Kidney (tissue), 14 donors: Measurements from ENCODE around the gene RAB20. TPM values are rescaled to one million over a fixed set of nuclear protein-coding genes. Genes with fewer than 3 reads are reported as not detected.

Source experiments
- DNase-seq, 5 donors: peaks; one replicate each; pipeline ENCODE4 v3.0.0-alpha.2; 2013 to 2020
- FAIRE-seq: peaks from 2 replicates; lab custom pipeline; 2012; peaks lifted over from hg19 to GRCh38; lab: Jason Lieb, UNC
- H3K27ac ChIP-seq, 2 donors: one replicate each; pipeline ENCODE4 v1.7.0; 2013; ENCODE audit warnings: low read depth in 2 of 2, low read length in 2 of 2, inconsistent platforms in 1 of 2
- H3K27me3 ChIP-seq: one replicate; pipeline ENCODE4 v1.7.1; 2013; ENCODE audit warnings: low read length, inconsistent platforms; ENCODE audit not compliant: control insufficient read depth, insufficient read depth
- H3K36me3 ChIP-seq, 3 donors: one replicate each; pipeline versions ENCODE4 v1.7.0 to v1.7.1; 2013; ENCODE audit warnings: low read length in 3 of 3, control low read depth in 1 of 3, inconsistent platforms in 1 of 3; ENCODE audit not compliant: insufficient read depth in 3 of 3, control insufficient read depth in 2 of 3
- H3K4me1 ChIP-seq, 3 donors: one replicate each; pipeline versions ENCODE4 v1.7.0 to v1.7.1; 2013; ENCODE audit warnings: low read length in 3 of 3, inconsistent platforms in 1 of 3, low read depth in 1 of 3; ENCODE audit not compliant: control insufficient read depth in 2 of 3, insufficient read depth in 2 of 3
- H3K4me3 ChIP-seq, 3 donors: one replicate each; pipeline versions ENCODE4 v1.7.0 to v1.8.1; 2013; ENCODE audit warnings: low read length in 3 of 3, control low read depth in 1 of 3, inconsistent platforms in 1 of 3
- H3K9ac ChIP-seq, 3 donors: one replicate each; pipeline versions ENCODE4 v1.7.0 to v1.7.1; 2013; ENCODE audit warnings: low read length in 3 of 3, control low read depth in 1 of 3, inconsistent platforms in 1 of 3
- H3K9me3 ChIP-seq, 3 donors: one replicate each; pipeline versions ENCODE4 v1.7.0 to v1.7.1; 2013; ENCODE audit warnings: low read length in 3 of 3, control low read depth in 1 of 3, inconsistent platforms in 1 of 3; ENCODE audit not compliant: control insufficient read depth in 2 of 3, insufficient read depth in 1 of 3
- intact Hi-C: fragments of 100-400 bp; cut with DNase I; formaldehyde crosslinking; loops from one replicate; pipeline ENCODE4 v1.11.1; 2022
- polyA plus RNA-seq: library from polyadenylated mRNA; stranded (reverse); fragments of 350-450 nt; fragmentation: Illumina TruSeq; extraction: RNeasy Lipid Tissue Mini Kit (QIAGEN cat#74804); gene quantifications from one replicate; pipeline ENCODE4 v1.2.3, GENCODE V29; 2014; ENCODE audit warnings: low read depth, low replicate concordance; ENCODE audit not compliant: insufficient read depth
- total RNA-seq: library from RNA; stranded (reverse); fragmentation: NEBNext Ultra II Directional; extraction: Animal tissue kit (Norgen Biotek cat#: 25700); gene quantifications from one replicate; pipeline ENCODE4 v1.2.1, GENCODE V29; 2021
- TF ChIP-seq, protein P1 (sequence below): IDR thresholded peaks from 3 replicates; pipeline ENCODE4 v1.5.1; 2012; ENCODE audit warnings: mild to moderate bottlenecking, moderate library complexity, borderline replicate concordance; ENCODE audit not compliant: insufficient read depth; ENCODE audit errors: extremely low read depth
- donor health status: control.
- donor health status: control.
- donor health status: control.
- donor health status: control.
- donor health status: control.
- donor health status: DM: yes; HTN: yes; CAD: no.
- donor health status: Normal renal cell carcinoma (clear cell type).

The RAB20 gene
- total and polyA plus RNA-seq, 2 donors from 2014 or later = 33.6 to 47.7 TPM

DNA sequence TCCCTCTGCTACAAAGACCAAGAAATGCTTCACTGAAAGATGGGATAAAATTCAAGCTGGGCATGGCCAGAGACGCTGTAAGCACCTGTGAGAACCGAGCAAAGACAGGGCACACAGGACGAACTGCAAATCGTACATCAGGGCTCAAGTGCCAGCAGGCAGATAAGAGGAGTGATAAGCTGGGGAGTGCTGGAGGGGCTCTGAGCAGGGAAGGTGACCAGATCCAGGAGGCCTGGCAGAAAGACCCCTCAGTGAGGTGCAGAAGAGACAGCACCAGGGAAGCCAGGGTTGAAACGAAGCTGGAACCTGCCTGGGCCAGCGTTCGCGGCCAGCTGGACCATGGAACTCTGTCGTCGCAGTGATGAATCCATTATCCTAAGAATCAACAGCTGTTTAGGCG is 10.2 kb downstream of the RAB20 start:
- Histone ChIP-seq H3K4me3 (no peak overlapping the region), H3K9me3 (no peaks in the 10 kb centered on the region), H3K9ac (peak overlapping the region in 1 of 3 donors; percentile 28), H3K4me1 (peaks cover 0 to 24% (median 7%) of the 10 kb centered on the region in 3 donors), H3K36me3 (peaks cover 0 to 5% (median 0%) of the 10 kb centered on the region in 3 donors), H3K27me3 (no peaks in the 10 kb centered on the region), H3K27ac (no peak overlapping the region)
- intact Hi-C loops = no loop called here
- no peak for FAIRE-seq
- TF ChIP-seq, protein P1, sequence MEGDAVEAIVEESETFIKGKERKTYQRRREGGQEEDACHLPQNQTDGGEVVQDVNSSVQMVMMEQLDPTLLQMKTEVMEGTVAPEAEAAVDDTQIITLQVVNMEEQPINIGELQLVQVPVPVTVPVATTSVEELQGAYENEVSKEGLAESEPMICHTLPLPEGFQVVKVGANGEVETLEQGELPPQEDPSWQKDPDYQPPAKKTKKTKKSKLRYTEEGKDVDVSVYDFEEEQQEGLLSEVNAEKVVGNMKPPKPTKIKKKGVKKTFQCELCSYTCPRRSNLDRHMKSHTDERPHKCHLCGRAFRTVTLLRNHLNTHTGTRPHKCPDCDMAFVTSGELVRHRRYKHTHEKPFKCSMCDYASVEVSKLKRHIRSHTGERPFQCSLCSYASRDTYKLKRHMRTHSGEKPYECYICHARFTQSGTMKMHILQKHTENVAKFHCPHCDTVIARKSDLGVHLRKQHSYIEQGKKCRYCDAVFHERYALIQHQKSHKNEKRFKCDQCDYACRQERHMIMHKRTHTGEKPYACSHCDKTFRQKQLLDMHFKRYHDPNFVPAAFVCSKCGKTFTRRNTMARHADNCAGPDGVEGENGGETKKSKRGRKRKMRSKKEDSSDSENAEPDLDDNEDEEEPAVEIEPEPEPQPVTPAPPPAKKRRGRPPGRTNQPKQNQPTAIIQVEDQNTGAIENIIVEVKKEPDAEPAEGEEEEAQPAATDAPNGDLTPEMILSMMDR = no peak
- peak in 2 of 5 donors; percentile 22 to 45 for DNase-seq

DNA sequence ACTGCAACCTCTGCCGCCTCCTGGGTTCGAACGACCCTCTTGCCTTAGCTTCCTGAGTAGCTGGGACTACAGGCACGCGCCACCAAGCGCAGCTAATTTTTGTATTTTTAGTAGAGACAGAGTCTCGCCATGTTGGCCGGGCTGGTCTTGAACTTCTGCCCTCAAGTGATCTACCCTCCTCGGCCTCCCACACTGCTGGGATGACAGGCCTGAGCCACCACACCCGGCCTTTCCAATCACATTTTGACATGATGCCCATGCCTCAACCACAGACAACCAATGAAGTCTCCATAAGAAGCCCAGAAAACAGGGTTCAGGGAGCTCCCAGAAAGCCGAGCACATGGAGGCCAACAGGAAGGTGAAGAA is 11.7 kb downstream of the RAB20 start:
- no peak overlapping the region for H3K9ac ChIP-seq
- TF ChIP-seq, protein P1 = no peak
- DNase-seq (peak in 1 of 5 donors; percentile 54), FAIRE-seq (no peak)
- H3K27me3 ChIP-seq = no peaks in the 10 kb centered on the region
- intact Hi-C loops = no loop called here
- peaks cover 0 to 21% (median 8%) of the 10 kb centered on the region in 3 donors for H3K4me1 ChIP-seq
- H3K9me3 ChIP-seq = no peaks in the 10 kb centered on the region
- peaks cover 0 to 5% (median 0%) of the 10 kb centered on the region in 3 donors for H3K36me3 ChIP-seq
- H3K27ac ChIP-seq = no peak overlapping the region
- H3K4me3 ChIP-seq = no peak overlapping the region

DNA sequence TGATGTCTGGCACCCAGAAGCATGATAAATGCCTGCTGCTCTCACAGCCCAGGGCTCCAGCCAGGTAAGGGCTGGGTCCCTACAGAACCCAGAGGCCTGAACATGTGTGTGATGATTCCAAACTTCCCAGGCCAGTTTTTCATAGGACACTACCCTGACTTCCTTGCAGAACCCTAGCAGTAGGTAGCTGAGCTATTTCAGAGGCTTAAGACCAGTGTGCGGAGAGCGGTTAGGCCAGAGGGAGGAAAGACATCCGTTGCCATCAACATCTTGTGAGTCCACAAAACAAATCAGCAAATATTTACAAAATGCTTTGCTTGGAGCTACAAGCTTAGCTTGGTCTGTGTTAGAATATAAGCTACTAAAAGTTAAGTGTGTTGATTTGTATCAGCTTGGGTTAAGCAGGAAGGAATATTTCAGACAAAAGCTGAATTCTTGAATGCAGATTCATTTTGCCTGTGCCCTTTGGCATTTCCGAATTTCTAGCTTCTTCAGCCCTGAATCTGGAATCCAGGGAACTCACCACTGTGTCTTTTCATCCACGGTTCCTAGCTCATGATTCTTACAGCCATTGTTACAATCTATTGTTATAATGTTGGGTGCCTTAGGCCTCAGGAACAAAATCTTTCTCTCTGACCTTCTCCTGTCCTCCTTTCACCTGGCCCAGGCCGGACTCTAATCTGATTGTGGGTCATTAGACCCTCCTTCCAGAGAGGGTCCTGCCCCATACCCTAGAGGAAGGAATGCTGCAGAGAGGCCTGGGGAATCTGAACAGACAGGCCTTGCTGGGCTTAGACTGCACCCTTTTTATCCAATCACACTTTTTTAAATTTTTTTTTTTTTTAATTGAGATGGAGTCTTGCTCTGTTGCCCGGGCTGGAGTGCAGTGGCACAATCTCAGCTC is 12.4 kb downstream of the RAB20 start:
- H3K27ac ChIP-seq = no peak overlapping the region
- no peak overlapping the region for H3K4me3 ChIP-seq
- intact Hi-C loops = no loop called here
- FAIRE-seq (no peak), DNase-seq (peak in 1 of 5 donors; percentile 28)
- H3K9ac ChIP-seq = no peak overlapping the region
- H3K9me3 ChIP-seq = no peaks in the 10 kb centered on the region
- TF ChIP-seq, protein P1 = no peak
- H3K36me3 ChIP-seq = peaks cover 0 to 5% (median 0%) of the 10 kb centered on the region in 3 donors
- H3K4me1 ChIP-seq = peaks cover 0 to 16% (median 8%) of the 10 kb centered on the region in 3 donors
- H3K27me3 ChIP-seq = no peaks in the 10 kb centered on the region
